ENCODE measurements around the gene SLC17A9. TPM values are rescaled to one million over a fixed set of nuclear protein-coding genes. Genes with fewer than 3 reads are reported as not detected.

The SLC17A9 gene
- total RNA-seq, 5 donors from 2014 or later (not counting 1 experiment from before 2014, with no cell fraction given), result 5.3 to 8.8 (median 8.3) TPM

DNA sequence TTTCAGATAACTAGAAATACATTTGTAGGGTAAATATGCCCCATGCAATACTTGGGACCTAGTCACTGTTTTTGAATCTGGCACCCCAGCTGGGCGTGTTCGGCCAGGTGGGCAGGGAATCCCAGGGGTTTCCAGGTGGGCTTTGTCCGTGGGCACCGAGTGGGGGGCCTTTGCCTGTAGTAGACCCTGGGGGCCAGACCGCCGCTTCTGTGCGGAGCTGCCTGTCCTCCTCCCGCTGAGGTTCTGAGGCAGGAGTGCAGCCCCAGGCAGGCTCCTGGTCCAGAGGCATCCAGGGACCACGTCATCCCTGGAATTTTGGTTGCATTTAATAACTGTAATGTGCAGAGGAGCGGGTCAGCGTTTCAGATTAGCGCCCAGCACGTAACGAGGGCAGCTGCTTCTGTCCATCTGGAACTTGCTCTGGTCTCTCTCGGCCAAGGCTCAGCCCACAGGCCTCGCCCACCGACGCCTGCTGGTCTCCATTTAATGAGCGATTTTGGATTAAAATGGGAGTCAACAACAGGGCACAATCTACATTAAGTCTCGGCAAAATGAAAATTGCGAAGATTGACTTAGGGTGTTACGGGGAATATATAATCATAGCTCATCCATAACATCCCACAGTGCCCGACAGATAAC is 41.5 kb downstream of the SLC17A9 start:
- peaks cover 0 to 3% of the 10 kb centered on the region in 2 experiments for H3K4me1 ChIP-seq (ENCODE audit: control insufficient read depth in 1 of 2, extremely low read depth in 1 of 2, insufficient read depth in 2 of 2, low read length in 2 of 2)
- WGBS (ENCODE audit: insufficient coverage), result 91% methylated on average over 17 of the region's 23 CpGs
- CTCF ChIA-PET, result no interaction called here
- peaks cover 3 to 39% of the 10 kb centered on the region in 2 donors for H3K27me3 Mint-ChIP-seq
- no peak overlapping the region for H3K4me3 Mint-ChIP-seq
- POLR2A ChIA-PET, result no interaction called here
- H3K27ac ChIP-seq (ENCODE audit: low read length), result no peak overlapping the region
- H3K36me3 Mint-ChIP-seq, result no peaks in the 10 kb centered on the region
- H3K27ac Mint-ChIP-seq, result no peak overlapping the region
- peaks cover 1 to 6% (median 2%) of the 10 kb centered on the region in 3 donors for H3K4me1 Mint-ChIP-seq
- H3K36me3 ChIP-seq (ENCODE audit: control insufficient read depth in 2 of 2, extremely low read depth in 1 of 2, insufficient read depth in 1 of 2, low read length in 1 of 2), result no peaks in the 10 kb centered on the region
- no peaks in the 10 kb centered on the region for H3K9me3 Mint-ChIP-seq
- H3K4me3 ChIP-seq (ENCODE audit: control insufficient read depth in 1 of 2, extremely low read depth in 1 of 2, low read length in 1 of 2), result no peak overlapping the region
- H3K9me3 ChIP-seq, result no peaks in the 10 kb centered on the region
- peaks cover 0 to 79% of the 10 kb centered on the region in 2 experiments for H3K27me3 ChIP-seq (replicated peaks in 1 of 2; ENCODE audit: control insufficient read depth in 2 of 2, extremely low read depth in 1 of 2, insufficient read depth in 2 of 2, low read length in 1 of 2)
- DNase-seq, result no peak
- ATAC-seq (replicated peaks in 1 of 4), result no peak

DNA sequence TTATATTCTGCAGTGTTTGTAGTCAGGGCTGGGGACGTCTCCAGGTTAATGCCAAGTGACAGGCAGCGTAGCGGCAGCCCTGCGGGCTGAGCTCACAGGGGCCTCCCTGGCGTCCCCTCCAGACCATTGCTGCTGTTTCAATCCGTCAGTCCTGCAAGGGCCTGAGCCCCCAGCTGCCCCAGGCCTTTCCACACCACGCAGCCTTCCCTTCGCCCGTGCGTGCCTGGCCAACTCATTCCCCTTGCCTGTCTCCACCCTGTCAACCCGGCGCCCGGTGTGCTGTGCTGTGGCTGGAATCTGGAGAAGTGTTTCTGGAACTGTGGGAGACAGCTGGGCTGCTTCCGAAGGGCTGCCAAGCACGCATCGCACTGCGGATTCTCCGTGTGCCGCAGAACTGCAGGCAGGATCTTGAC is 42.4 kb downstream of the SLC17A9 start:
- H3K4me3 Mint-ChIP-seq, result no peak overlapping the region
- no peaks in the 10 kb centered on the region for H3K36me3 Mint-ChIP-seq
- H3K9me3 Mint-ChIP-seq, result no peaks in the 10 kb centered on the region
- H3K27me3 Mint-ChIP-seq, result peaks cover 10 to 48% of the 10 kb centered on the region in 2 donors
- no peak overlapping the region for H3K4me3 ChIP-seq (ENCODE audit: control insufficient read depth in 1 of 2, extremely low read depth in 1 of 2, low read length in 1 of 2)
- ChIA-PET CTCF (no interaction called here), POLR2A (no interaction called here)
- peaks cover 0 to 4% (median 4%) of the 10 kb centered on the region in 3 donors for H3K4me1 Mint-ChIP-seq
- WGBS (ENCODE audit: insufficient coverage), result 90% methylated on average over 14 of the region's 19 CpGs
- peaks cover 0 to 7% of the 10 kb centered on the region in 2 experiments for H3K4me1 ChIP-seq (ENCODE audit: control insufficient read depth in 1 of 2, extremely low read depth in 1 of 2, insufficient read depth in 2 of 2, low read length in 2 of 2)
- H3K27ac ChIP-seq (ENCODE audit: low read length), result no peak overlapping the region
- no peak for DNase-seq
- no peaks in the 10 kb centered on the region for H3K9me3 ChIP-seq
- H3K36me3 ChIP-seq (ENCODE audit: control insufficient read depth in 2 of 2, extremely low read depth in 1 of 2, insufficient read depth in 1 of 2, low read length in 1 of 2), result no peaks in the 10 kb centered on the region
- H3K27me3 ChIP-seq (replicated peaks in 1 of 2; ENCODE audit: control insufficient read depth in 2 of 2, extremely low read depth in 1 of 2, insufficient read depth in 2 of 2, low read length in 1 of 2), result peaks cover 0 to 87% of the 10 kb centered on the region in 2 experiments
- ATAC-seq (replicated peaks in 1 of 4), result no peak
- H3K27ac Mint-ChIP-seq, result no peak overlapping the region

DNA sequence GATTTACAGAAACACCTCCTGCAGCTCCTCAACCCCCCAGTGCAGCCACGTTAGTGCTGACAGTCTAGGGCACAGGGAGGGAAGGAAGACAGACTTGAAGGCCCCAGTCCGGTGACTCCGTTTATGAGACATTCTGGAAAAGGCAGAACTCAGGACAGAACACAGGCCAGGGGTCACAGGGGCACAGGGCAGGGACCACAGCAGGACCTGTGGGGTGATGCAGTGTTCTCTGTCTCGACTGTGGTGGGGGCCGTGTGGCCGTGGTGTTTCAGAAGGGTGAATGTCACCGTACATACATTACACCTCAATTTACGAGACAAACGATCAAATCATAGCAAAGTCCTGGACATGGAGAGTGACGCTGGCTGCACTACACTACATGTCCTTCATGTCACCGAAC is 43.0 kb downstream of the SLC17A9 start:
- DNase-seq, result no peak
- ChIA-PET POLR2A (no interaction called here), CTCF (interaction anchor here in 1 of 2 donors (1.0 kb wide), 1 partner anchor 9 kb away, joined by 3 read pairs; no protein-coding TSS in a partner anchor)
- Histone ChIP-seq H3K27ac (ENCODE audit: low read length) (no peak overlapping the region), H3K4me3 (ENCODE audit: control insufficient read depth in 1 of 2, extremely low read depth in 1 of 2, low read length in 1 of 2) (no peak overlapping the region), H3K27me3 (replicated peaks in 1 of 2; ENCODE audit: control insufficient read depth in 2 of 2, extremely low read depth in 1 of 2, insufficient read depth in 2 of 2, low read length in 1 of 2) (peaks cover 0 to 90% of the 10 kb centered on the region in 2 experiments), H3K36me3 (ENCODE audit: control insufficient read depth in 2 of 2, extremely low read depth in 1 of 2, insufficient read depth in 1 of 2, low read length in 1 of 2) (no peaks in the 10 kb centered on the region), H3K9me3 (no peaks in the 10 kb centered on the region), H3K4me1 (ENCODE audit: control insufficient read depth in 1 of 2, extremely low read depth in 1 of 2, insufficient read depth in 2 of 2, low read length in 2 of 2) (peaks cover 0 to 8% of the 10 kb centered on the region in 2 experiments)
- WGBS (ENCODE audit: insufficient coverage), result 80% methylated on average over 11 of the region's 11 CpGs
- Mint-ChIP-seq H3K4me3 (no peak overlapping the region), H3K27me3 (peaks cover 12 to 53% of the 10 kb centered on the region in 2 donors), H3K9me3 (no peaks in the 10 kb centered on the region), H3K36me3 (no peaks in the 10 kb centered on the region), H3K27ac (no peak overlapping the region), H3K4me1 (peaks cover 0 to 5% (median 4%) of the 10 kb centered on the region in 3 donors)
- ATAC-seq (replicated peaks in 1 of 4), result no peak

DNA sequence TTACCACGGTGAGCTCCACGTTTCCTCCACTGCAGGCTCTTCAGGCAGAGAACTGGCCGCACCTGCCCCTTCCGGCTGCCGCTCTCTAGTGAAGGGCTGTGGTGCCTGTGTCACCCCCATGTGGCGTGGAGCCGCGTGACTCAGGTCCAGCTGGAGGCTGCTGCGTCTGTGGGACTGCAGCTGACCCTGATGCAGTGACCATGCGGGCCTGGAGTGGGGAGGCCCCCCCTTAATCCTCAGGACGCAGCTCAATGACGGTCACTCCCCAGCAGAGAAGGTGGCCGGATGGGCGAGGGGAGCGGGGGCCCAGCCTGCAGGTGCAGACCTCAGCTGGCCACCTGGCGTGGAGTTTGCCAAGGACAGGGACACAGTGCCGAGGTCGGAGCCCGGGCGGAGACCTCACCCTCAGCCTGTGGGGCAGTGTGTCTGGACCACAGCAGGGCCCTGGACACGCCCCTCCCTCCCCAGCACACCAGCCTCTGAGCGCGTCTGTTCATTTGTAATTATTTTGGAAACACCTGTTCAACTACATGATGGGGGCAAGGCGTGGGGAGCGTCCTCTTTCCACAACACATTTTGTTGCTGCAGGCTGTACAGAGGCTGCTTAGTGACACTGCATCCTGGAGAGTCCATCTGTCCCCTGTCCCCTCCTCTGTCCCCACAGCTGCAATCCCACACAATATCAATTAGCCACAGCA is 43.5 kb downstream of the SLC17A9 start:
- Mint-ChIP-seq H3K36me3 (no peaks in the 10 kb centered on the region), H3K4me3 (no peak overlapping the region), H3K27me3 (peaks cover 16 to 59% of the 10 kb centered on the region in 2 donors), H3K9me3 (no peaks in the 10 kb centered on the region), H3K4me1 (peaks cover 0 to 5% (median 4%) of the 10 kb centered on the region in 3 donors), H3K27ac (no peak overlapping the region)
- peaks cover 0 to 8% of the 10 kb centered on the region in 2 experiments for H3K4me1 ChIP-seq (ENCODE audit: control insufficient read depth in 1 of 2, extremely low read depth in 1 of 2, insufficient read depth in 2 of 2, low read length in 2 of 2)
- POLR2A ChIA-PET, result no interaction called here
- WGBS (ENCODE audit: insufficient coverage), result 76% methylated on average over 15 of the region's 25 CpGs
- no peak for ATAC-seq (replicated peaks in 1 of 4)
- DNase-seq, result no peak
- H3K27ac ChIP-seq (ENCODE audit: low read length), result no peak overlapping the region
- H3K36me3 ChIP-seq (ENCODE audit: control insufficient read depth in 2 of 2, extremely low read depth in 1 of 2, insufficient read depth in 1 of 2, low read length in 1 of 2), result no peaks in the 10 kb centered on the region
- CTCF ChIA-PET, result interaction anchor here in 1 of 2 donors (1.0 kb wide), 1 partner anchor 9 kb away, joined by 3 read pairs; no protein-coding TSS in a partner anchor
- H3K4me3 ChIP-seq (ENCODE audit: control insufficient read depth in 1 of 2, extremely low read depth in 1 of 2, low read length in 1 of 2), result no peak overlapping the region
- H3K9me3 ChIP-seq, result no peaks in the 10 kb centered on the region
- H3K27me3 ChIP-seq (replicated peaks in 1 of 2; ENCODE audit: control insufficient read depth in 2 of 2, extremely low read depth in 1 of 2, insufficient read depth in 2 of 2, low read length in 1 of 2), result peaks cover 0 to 88% of the 10 kb centered on the region in 2 experiments

DNA sequence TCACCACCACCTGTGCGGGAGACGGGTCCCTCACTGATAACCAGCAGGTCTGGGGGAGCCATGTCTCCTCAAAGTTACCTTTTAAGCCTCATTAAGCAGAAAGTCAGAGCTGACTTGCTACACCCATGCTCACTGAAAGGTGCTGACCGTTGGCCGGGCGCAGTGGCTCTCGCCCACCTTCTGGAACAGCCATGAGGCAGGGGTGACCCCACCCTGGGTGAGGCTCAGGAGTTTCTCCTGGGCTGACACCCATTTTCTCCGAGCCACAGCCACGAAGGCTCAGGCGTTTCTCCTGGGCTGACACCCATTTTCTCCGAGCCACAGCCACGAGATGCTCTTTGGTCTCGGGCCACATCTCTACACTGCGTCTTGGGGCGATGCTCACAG is 44.1 kb downstream of the SLC17A9 start:
- CTCF ChIA-PET, result no interaction called here
- Histone ChIP-seq H3K36me3 (ENCODE audit: control insufficient read depth in 2 of 2, extremely low read depth in 1 of 2, insufficient read depth in 1 of 2, low read length in 1 of 2) (no peaks in the 10 kb centered on the region), H3K4me1 (ENCODE audit: control insufficient read depth in 1 of 2, extremely low read depth in 1 of 2, insufficient read depth in 2 of 2, low read length in 2 of 2) (peaks cover 0 to 8% of the 10 kb centered on the region in 2 experiments), H3K27me3 (replicated peaks in 1 of 2; ENCODE audit: control insufficient read depth in 2 of 2, extremely low read depth in 1 of 2, insufficient read depth in 2 of 2, low read length in 1 of 2) (peaks cover 0 to 89% of the 10 kb centered on the region in 2 experiments), H3K4me3 (ENCODE audit: control insufficient read depth in 1 of 2, extremely low read depth in 1 of 2, low read length in 1 of 2) (no peak overlapping the region), H3K27ac (ENCODE audit: low read length) (no peak overlapping the region), H3K9me3 (no peaks in the 10 kb centered on the region)
- H3K9me3 Mint-ChIP-seq, result no peaks in the 10 kb centered on the region
- ATAC-seq (replicated peaks in 1 of 4) (no peak), DNase-seq (no peak)
- no peaks in the 10 kb centered on the region for H3K36me3 Mint-ChIP-seq
- POLR2A ChIA-PET, result no interaction called here
- H3K27me3 Mint-ChIP-seq, result peaks cover 20 to 65% of the 10 kb centered on the region in 2 donors
- WGBS (ENCODE audit: insufficient coverage), result 93% methylated on average over 10 of the region's 14 CpGs
- no peak overlapping the region for H3K4me3 Mint-ChIP-seq
- H3K4me1 Mint-ChIP-seq, result peaks cover 0 to 5% (median 4%) of the 10 kb centered on the region in 3 donors
- H3K27ac Mint-ChIP-seq, result no peak overlapping the region

DNA sequence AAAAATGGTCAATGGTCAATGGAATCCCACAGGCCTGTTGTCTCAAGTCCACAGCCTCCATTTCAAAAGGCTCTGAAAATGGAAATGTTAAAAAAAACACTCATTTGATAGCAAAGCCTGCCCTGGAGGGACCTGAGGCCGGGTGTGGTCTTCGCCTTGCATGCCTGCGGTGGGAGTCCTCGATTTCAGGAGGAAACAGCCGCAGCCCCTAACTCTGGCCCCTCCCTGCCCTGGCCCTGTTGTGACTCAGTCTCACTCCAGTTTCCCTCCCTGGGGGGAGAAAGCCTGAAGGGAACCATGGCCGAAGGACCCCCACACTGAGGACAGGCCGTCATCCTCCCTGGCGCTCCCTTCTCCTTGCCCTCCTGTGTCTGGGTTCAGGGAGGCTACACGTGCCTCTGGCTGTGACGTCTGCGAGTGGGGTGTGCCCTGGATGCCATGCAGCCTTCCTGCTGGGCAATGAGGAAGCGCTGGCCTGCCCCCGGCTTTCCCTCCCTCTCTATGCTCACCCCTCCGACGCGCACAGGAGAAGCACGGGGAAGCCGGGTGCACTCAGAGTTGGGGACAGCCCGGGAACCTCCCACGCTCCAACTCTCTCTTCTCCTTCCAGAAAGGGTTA is 45.0 kb downstream of the SLC17A9 start:
- no peaks in the 10 kb centered on the region for H3K9me3 Mint-ChIP-seq
- POLR2A ChIA-PET, result no interaction called here
- CTCF ChIA-PET, result no interaction called here
- Histone ChIP-seq H3K4me1 (ENCODE audit: control insufficient read depth in 1 of 2, extremely low read depth in 1 of 2, insufficient read depth in 2 of 2, low read length in 2 of 2) (peaks cover 0 to 8% of the 10 kb centered on the region in 2 experiments), H3K9me3 (no peaks in the 10 kb centered on the region), H3K27ac (ENCODE audit: low read length) (no peak overlapping the region), H3K4me3 (ENCODE audit: control insufficient read depth in 1 of 2, extremely low read depth in 1 of 2, low read length in 1 of 2) (no peak overlapping the region), H3K27me3 (replicated peaks in 1 of 2; ENCODE audit: control insufficient read depth in 2 of 2, extremely low read depth in 1 of 2, insufficient read depth in 2 of 2, low read length in 1 of 2) (peaks cover 0 to 87% of the 10 kb centered on the region in 2 experiments), H3K36me3 (ENCODE audit: control insufficient read depth in 2 of 2, extremely low read depth in 1 of 2, insufficient read depth in 1 of 2, low read length in 1 of 2) (no peaks in the 10 kb centered on the region)
- WGBS (ENCODE audit: insufficient coverage), result 76% methylated on average over 4 of the region's 20 CpGs
- ATAC-seq (replicated peaks in 1 of 4), result no peak
- H3K27me3 Mint-ChIP-seq, result peaks cover 21 to 72% of the 10 kb centered on the region in 2 donors
- H3K27ac Mint-ChIP-seq, result no peak overlapping the region
- H3K4me1 Mint-ChIP-seq, result peaks cover 0 to 5% (median 4%) of the 10 kb centered on the region in 3 donors
- H3K36me3 Mint-ChIP-seq, result no peaks in the 10 kb centered on the region
- DNase-seq, result no peak
- no peak overlapping the region for H3K4me3 Mint-ChIP-seq

Measured in T-cell (primary cell).